HG03039 (cell line): ENCODE measurements around the gene ZBTB21.

Experiments
- ATAC-seq: cut with Tn5 transposase; IDR thresholded peaks from one replicate; pipeline ENCODE4 v1.9.1; 2021; ENCODE audit warnings: mild to moderate bottlenecking, moderate library complexity; ENCODE audit not compliant: unreplicated experiment

Gene ZBTB21

DNA sequence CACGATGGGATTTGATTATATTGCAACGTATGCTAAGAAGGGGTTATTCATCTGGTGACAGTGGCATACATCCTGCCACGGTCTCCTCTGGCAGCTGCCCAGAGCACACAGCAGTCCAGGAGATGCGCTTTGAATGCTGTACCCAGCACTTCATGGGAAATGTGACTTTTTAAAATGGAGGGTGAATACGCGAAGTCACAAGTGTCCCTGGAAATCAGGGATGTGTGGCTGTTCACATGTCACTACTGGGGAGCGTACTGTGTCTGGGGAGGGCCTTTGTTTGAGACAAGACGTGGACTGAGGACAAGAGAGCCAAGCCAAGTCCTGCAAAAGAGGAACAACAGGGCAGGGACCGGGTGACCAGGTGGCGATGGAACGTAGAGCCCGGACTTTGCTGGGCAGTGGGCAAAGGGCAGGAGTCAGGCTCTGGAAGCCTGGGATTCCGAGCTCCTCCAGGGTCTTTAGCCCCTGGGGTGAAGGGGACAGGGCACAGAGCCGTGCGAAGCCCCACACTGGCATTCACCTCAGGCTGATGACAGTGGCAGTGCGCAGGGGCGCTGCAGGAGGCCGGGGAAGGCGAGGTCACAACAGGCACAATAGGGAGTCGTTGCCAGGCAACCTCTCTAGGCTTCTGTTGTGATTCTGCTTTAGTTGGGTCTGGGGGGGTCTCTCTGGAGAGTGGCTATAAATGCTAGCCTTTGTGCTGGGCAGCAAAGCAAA is 11.4 kb upstream of the ZBTB21 start:
- no peak for ATAC-seq

DNA sequence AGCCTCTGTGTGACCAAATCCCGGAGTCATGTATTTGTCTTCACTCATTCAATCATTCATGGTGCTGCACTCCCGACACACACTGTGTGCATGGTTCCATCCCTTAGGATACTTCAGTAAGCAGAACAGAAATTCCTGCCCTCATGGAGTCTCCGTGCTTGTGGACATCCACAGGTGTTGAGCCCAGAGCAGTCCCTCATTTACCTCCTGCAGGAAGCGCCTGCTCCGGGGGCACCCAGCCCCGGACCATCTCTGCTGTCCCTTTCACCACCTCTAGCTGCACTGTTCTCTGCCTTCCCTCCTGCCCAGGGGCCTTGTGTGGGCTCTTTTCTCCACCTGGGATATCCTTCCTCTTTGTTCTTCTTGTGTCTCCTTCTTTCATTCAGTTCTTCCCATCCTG is 9.5 kb upstream of the ZBTB21 start:
- no peak for ATAC-seq

DNA sequence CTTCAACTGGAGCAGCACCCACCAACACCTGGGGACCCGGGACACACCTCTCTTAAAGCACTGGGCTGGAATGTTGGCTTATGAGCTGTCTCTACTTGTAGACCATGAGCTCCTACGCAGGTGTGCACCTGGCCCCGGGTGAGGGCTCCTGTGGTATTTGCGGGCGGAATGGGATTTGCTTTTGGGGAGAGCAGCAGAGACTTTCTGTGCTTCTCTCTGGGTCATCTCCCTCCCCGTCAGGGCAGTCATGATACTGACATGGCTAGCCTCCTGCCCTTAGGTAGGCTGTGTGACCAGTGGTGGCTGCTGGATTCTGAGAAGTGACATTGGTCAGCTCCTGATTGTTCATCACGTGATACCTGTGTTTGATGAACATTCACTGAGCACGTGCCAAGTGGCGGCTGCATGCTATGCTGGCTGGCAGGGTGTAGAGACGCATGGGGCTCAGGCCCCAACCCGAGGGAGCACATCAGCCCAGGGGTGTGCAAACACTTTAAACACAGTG is 9.0 kb upstream of the ZBTB21 start:
- ATAC-seq = no peak

DNA sequence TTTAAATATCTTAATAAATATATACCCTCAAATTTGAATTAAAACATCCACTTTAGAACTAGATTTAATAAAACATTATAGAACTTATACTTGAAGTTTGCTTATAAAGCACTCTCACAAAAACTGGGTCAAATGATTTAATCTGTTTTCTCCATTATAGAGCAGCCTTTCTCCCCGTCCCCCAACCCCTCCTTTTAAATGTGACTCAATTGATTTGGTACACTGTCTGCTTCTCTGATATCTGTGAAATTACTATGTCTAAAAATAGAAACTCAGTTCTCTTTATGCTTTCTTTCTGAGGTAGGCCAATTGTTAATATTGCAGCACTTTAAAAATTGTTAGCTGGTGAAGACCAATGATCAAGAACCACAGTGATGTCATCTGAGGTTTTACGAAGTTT is 6.9 kb upstream of the ZBTB21 start:
- ATAC-seq = no peak

DNA sequence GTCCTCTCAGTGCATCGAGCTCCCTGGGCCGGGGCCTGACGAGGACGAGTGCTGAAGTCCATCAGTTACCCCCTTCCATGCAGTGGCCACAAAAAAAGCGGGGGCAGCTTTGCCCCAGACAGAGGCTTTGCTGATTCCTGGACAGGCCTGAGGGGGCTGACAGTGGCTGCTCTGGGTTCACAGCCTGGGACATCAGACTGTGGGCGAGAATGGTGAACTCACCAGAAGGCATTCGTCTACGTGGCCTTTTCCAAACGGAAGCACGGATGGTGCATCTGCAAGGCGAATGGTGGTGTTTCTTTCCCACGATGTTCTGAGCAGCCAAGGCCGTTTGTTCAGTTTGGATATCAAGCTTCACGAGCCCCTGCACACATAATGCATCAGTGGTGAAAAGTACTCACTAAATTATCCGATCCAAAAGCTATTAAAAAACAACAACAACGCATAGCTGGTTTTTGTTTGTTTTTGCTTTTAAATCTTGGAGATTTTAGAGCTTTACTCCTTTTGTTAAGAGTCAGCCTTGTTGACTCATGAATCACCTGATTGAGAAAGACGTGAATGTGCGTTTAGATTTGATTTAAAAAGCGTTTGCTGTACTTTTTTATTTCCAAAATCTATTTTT is 6.3 kb upstream of the ZBTB21 start:
- ATAC-seq = no peak

DNA sequence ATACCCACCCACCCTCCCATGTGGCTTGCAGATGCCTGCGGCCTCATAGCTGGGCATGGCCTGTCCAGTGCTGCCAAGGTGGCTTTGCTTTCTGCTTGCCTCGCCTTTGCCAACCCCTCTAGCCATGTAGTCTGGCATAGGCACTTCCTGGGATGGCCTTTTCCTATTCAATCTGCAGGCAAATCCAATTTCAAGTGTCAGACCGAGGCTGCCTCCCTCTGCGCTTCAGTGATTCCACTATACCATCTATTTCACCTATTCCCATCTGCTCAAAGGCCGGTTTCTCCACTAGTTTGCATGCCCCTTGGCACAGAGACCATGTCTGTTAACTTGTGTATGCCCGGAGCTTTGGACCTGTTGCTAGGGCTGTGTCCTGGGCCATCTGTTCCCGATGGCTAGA is 3.8 kb upstream of the ZBTB21 start:
- ATAC-seq = no peak

DNA sequence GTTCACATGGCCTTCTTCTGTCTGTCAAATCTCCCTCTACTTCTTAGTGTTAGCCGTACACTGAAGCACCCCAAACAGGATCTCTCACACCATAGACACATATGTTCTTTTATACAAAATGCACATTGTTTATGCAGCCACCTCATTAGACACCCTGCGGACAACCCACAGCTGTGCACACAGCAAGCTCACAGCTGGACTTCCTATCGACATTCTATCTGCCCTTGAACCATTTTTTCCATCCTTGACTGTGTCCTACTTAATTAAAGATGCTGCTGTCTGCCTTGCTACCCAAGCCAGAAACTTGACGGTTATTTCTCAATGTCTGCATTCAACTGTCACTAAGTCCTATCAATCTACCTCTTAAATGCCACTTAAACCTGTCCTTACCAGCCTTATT is 3.2 kb upstream of the ZBTB21 start:
- no peak for ATAC-seq

DNA sequence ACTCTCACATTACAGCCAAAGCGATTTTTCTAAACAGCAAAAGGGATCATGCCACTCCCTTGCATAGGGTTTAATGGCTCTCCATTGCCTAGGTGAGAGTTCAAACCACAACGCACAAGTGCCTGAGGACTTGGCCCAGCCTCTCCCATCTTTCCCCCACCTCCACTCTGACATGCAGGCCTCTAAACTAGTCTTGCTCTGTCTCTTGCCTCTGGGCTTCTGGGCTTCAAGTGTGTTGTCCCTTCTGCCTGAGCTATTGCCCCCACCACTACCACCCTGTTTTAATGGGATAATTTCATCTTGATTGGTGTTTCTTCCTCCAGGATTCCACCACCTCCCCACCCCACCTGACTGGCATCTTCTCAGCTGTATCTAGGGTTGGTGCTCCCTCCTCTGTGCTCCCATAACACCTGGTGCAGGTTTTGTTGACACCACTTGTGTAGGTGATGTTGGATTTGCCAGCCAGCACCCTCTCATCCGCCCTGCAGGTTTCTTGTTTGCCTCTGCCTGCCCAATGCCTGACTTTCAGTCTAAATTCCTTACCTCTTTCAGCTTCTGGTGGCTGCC is 2.7 kb upstream of the ZBTB21 start:
- ATAC-seq = no peak

DNA sequence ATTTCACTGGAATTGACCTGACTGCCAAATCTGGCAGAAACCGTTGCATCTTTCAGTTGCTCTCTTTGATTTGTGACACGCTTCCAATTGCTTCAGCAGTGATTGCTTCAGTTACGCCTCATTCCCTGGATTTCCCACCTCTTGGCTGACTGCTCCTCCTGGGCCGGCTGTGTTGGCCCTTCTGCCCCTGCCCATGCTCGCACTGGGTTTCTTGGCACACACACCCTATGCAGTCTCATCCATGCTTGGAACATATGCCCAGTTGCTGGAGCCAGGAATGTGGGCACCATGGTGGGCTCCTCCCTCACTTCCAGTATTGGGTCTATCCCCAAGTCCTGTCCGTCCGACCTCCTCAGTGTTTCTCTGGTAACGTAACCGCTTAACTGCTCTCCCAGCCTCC is 2.2 kb upstream of the ZBTB21 start:
- no peak for ATAC-seq

DNA sequence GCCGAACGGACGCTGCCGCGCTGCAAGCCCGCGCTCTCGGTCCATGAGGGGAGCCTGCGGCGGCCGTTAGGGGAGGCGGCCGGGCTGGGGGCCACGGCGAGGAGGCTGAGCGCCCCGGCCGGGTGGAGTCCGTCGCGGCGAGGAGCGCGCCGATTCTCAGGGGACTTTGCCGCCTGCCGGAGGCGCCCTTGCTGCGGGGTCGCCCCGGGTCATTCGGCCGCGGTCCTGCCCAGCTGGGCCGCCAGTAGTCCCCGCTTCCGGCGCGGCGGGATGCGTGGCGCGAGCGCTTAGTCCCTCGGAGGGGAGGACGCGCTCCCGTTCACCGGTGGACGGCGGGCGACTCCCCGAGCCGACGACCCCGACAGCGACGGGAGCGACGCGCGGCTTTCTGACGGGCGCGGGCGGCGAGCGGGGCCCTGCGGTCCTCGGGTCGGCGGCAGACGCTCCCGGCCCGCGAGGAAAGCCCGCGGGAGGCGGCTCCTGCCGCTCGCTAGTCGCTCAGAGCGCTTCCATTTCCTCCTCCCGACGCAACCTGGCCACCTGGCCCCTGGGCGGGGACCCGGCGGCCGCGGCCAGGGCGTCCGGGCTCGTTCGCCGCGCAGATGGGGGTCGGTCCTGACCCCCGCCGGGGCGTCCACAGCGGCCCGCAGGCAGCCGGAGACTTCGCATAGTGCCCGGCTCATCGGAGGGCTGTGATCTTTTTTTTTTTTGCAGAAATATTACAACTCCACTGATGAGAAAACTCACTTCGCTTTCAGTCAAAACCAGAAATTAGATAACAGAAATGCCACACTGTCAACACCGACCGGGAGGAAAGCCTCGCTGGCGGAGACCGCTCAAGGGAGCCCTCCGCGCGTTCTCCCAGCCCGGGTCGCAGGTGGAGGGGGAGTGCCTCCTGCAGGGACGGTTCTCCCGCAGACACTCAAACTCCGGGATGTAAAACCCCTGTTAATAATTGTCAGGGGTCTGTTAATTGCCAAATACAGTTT is 641 bp upstream of the ZBTB21 start:
- peak; percentile 9 for ATAC-seq

DNA sequence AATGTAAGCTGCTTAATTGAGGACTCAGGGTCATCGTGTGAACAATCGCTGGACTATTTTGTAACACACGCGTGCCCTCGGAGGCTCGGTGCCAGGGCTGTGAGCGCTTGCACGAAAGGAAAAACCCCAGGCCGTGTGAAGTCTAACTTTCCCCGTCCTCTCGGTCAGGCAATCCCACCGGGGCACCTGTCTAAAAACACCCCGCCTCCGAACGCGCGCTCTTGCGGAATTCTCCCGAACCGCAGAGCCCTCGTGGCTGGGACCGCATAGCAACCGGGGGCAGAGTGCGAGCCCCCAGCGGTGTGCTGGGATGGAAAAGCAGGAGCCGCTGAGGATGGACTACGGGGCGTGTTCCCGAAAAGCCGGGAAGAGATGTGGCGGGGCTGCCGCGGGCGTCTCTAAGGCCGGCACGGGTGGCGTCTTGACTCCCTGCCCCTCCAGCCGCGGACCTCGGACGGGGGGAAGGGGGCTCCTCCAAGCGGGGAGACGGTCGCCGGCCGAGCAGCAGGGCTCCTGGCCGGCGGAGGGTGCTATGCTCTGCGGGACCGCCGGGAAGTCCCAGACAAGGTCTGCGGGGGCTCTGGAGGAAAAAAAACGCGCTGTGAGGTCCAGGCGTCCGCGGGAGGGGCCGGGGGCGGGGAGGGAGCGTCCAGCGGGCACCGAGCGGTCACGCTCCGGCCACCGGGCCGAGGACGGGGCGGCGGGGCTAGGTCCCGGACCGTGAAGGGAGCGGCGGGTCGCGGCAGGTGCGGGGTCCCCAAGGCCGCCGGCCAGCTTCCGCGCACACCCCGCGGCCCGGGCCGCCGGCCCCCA is 936 bp downstream of the ZBTB21 start:
- peak; percentile 6 for ATAC-seq

DNA sequence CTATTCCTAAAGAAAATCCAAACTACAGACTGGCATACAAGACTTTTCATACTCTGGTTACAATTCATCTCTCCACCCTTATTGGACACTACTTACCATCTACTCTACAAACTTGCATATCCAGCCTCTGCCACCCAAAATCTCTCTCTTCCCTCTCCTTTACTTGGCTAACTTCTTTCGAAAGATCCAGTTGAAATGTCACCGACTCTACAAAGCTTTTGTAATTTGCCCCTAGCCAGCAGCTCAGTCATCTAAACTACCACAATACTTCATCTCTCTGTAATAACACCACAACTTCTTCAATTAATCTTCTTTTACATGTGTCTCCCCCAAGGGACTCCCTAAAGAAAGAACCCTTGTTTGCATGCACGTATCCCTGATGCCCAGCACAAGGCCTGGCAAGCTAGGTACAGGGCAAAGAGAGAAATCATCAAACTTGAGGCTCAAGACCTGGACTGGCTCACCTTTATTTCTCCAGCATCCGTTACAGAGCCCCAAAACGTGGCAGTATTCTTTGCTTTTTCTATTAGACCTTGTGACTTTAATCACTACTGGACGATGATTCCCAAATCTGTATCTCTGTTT is 2.7 kb downstream of the ZBTB21 start:
- no peak for ATAC-seq

DNA sequence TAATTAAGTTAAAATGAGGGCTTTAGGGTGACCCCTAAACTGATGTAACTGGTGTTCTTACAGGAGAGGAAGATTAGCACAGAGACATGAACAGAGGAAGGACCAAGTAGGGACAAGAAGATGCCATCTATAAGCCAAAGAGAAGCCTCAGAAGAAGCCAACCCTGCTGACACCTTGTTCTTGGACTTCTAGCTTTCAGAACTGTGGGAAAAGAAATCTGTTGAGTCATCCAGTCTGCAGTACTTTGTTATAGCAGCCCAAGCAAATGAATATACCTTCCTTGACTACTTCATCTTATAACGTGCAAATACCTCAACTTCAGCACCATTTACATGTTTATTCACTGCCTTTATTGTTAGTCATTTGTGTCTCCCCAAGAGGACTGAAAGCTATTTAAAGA is 3.4 kb downstream of the ZBTB21 start:
- no peak for ATAC-seq

DNA sequence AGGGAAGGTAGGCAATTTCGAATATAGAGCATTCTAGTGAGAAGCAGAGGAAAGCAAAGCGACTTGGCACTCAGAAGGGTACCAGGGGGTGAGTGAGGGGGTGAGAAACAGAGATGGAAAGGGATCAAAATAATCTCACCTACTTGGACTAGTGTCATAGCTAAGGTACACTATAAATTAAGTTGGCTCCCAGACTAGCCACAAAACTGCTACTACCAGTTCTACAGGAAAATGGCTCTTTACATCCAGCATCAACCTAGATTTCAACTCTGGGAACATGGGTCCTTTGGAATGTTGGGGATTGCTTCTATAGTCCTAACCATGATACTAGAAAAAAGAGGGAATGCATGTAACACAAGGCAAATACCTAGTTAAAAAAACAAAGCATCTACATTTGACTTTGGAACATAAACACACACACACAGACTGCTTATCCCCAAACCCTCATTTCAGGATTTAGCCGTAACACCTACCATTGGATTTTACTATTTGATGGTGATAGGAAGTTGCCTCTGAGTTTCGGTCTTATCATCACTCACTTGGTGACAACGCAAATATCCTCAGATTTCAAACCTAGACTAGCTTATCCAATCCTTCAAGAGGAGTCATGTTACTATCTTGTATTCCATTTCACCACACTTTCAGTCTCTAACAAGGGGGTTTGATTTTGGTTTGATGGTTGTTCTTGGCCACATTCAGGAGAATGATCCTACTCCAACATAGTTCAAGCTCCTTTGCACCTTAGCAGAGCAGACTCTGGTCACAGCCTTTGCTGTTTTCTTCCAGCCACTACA is 5.6 kb downstream of the ZBTB21 start:
- ATAC-seq = no peak

DNA sequence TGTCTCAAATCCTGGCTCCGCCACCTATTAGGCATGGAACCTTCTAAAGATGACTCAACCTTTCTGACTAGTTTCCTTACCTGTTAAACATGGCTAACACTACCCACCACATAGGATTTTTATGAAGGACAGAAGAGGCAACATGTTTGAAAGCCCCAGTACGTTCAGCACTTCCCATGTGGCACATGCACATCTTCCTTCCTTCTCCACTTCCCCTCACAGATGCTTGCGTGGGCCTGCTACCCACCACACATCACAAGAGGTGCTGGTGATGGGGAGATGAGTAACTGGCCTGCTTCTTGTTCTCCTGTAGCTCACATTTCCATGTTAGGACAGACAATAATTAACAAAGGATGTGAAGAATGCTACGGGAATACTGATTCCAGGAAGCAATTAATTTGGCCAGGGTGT is 7.1 kb downstream of the ZBTB21 start:
- ATAC-seq = no peak

DNA sequence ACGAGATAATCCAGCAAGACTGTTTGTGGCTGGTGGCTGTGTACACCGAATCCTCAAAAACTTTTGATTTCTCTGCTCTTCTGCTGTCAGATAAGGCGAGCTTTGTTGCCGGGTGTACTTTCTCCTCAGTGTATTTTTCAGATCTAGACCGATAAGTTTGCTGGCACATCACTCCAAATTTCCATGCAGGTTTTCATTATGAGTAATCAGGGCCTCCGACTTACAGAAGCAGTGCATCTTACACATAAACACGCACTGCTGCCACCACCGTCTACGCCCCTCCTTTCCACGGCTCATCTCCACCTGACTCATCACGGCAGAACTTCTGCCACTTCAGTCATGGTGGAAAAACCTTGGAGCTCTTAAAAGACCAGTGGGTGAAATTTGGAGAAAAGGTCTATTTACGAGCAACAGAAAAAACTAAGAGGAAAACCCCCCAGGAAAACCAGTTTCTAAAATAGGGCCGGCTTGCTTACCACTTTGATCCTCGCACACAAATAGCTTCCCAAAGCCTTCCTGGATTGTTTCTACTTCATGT is 7.7 kb downstream of the ZBTB21 start:
- ATAC-seq = peak; percentile 58

DNA sequence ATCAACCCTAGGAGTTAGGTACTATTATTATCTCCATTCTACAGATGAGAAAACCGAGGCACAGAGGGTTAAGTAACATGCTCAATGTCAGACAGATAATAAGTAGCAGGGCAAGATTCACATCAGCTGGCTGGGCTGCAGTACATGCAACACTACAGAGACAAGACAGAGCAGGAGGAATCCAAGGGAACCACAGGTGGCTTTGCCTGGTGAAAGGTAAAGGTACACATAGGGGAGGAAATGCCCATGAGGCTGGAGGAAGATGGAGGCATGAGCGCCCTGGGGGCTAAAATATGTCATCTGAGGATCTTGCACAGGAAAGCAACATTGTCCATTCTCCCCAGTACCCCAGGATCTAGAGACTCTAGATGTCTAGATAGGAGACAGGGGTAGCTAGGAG is 8.4 kb downstream of the ZBTB21 start:
- no peak for ATAC-seq

DNA sequence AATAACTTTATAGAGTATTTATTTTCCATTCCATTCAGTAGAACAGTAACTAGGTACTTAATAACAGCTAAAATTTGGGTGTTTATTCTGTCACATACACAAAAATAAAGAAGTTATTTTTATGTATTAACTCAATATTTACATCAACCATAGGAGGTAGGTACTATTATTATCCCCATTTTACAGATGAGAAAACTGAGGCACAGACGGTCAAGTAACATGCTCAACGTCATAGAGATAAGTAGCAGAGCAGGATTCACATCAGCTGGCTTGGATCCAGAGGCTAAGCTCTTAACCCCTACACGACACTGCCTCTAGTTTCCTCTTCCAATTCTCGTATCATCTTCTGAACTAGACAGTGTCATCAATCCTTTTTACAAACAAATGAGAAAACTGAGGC is 9.3 kb downstream of the ZBTB21 start:
- no peak for ATAC-seq

DNA sequence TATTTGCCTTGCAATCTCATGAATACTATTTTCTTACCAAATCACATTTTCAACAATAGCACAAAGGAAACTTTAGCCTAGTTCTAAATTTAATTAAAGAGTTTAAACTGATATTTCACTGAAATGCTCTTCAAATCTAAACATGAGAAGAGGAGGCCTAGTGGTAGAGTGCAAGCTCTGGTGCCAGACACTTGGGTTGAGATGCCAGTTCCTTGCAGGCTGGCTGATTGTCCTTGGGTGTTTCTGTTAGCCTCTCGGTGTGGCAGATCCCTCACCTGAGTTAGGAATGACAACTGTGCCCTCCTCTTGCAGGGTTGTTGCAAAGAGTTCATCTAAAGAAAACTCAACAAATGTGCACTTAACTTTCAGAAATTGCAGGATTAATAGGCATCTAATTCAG is 12.5 kb downstream of the ZBTB21 start:
- ATAC-seq = no peak
